ENCODE data around the gene PTTG1IP.

PTTG1IP gene

GRCh38 chr21:44903689-44904088, 30.2 kb upstream of the PTTG1IP start:
- no peak for DNase-seq (ENCODE audit: low spot score)
- ChIA-PET CTCF (interaction anchor here (0.7 kb wide), 1 partner anchor 9 kb away, joined by 3 read pairs; no protein-coding TSS in a partner anchor), POLR2A (ENCODE audit: low non-redundant PET) (no interaction called here)
- TF ChIP-seq CTCF (conservative IDR thresholded peaks at IDR 0.05; ENCODE audit: low read depth): no peak
- H3K27ac ChIP-seq: no peak overlapping the region

GRCh38 chr21:44903050-44903685, 29.7 kb upstream of the PTTG1IP start:
- ChIA-PET CTCF (interaction anchor here (0.7 kb wide), 1 partner anchor 9 kb away, joined by 3 read pairs; no protein-coding TSS in a partner anchor), POLR2A (ENCODE audit: low non-redundant PET) (no interaction called here)
- no peak overlapping the region for H3K27ac ChIP-seq
- TF ChIP-seq CTCF (conservative IDR thresholded peaks at IDR 0.05; ENCODE audit: low read depth): no peak
- no peak for DNase-seq (ENCODE audit: low spot score)

- CTCF ChIA-PET: no interaction called here
- POLR2A ChIA-PET (ENCODE audit: low non-redundant PET): no interaction called here
- TF ChIP-seq CTCF (conservative IDR thresholded peaks at IDR 0.05; ENCODE audit: low read depth): no peak
- no peak for DNase-seq (ENCODE audit: low spot score)
- no peak overlapping the region for H3K27ac ChIP-seq
These were observed 29.0 kb upstream of the PTTG1IP start for GRCh38 chr21:44902268-44903049.

- DNase-seq (ENCODE audit: low spot score): no peak
- no peak for TF ChIP-seq CTCF (conservative IDR thresholded peaks at IDR 0.05; ENCODE audit: low read depth)
- H3K27ac ChIP-seq: no peak overlapping the region
- ChIA-PET POLR2A (ENCODE audit: low non-redundant PET) (interaction anchor here (0.6 kb wide), 1 partner anchor 17 kb away, joined by 3 read pairs; no protein-coding TSS in a partner anchor), CTCF (no interaction called here)
These were observed 28.0 kb upstream of the PTTG1IP start for GRCh38 chr21:44901391-44902074.

GRCh38 chr21:44900559-44901251, 27.2 kb upstream of the PTTG1IP start:
- ChIA-PET POLR2A (ENCODE audit: low non-redundant PET) (interaction anchor here (0.6 kb wide), 1 partner anchor 16 kb away, joined by 3 read pairs; no protein-coding TSS in a partner anchor), CTCF (interaction anchor here (0.7 kb wide), 1 partner anchor 11 kb away, joined by 4 read pairs; no protein-coding TSS in a partner anchor)
- H3K27ac ChIP-seq: no peak overlapping the region
- TF ChIP-seq CTCF (conservative IDR thresholded peaks at IDR 0.05; ENCODE audit: low read depth): no peak
- no peak for DNase-seq (ENCODE audit: low spot score)
